Hepatocyte (in vitro differentiated cells): ENCODE results near the gene FN1. TPM values are rescaled to one million over a fixed set of nuclear protein-coding genes. Genes with fewer than 3 reads are reported as not detected.

Source experiments
- DNase-seq: peaks from one replicate; pipeline ENCODE4 v3.0.0-alpha.2; 2016; ENCODE audit warnings: low spot score
- H2AFZ ChIP-seq: fragments of 200-600 bp; sonication (generic); 2 replicates; pipeline ENCODE4 v1.6.0; 2016; ENCODE audit warnings: antibody characterized with exemption, mild to moderate bottlenecking
- H3K27ac ChIP-seq: fragments of 200-600 bp; sonication (generic); 2 replicates; pipeline ENCODE4 v1.5.1; 2016; ENCODE audit warnings: mild to moderate bottlenecking
- H3K27me3 ChIP-seq: fragments of 200-600 bp; sonication (generic); 2 replicates; pipeline ENCODE4 v1.6.1; 2016
- H3K36me3 ChIP-seq: fragments of 200-600 bp; sonication (generic); replicated peaks from 2 replicates; pipeline ENCODE4 v1.5.1; 2016; ENCODE audit warnings: low read depth; ENCODE audit not compliant: insufficient read depth
- H3K4me1 ChIP-seq: fragments of 200-600 bp; sonication (generic); 2 replicates; pipeline ENCODE4 v1.5.1; 2016; ENCODE audit warnings: mild to moderate bottlenecking, moderate library complexity; ENCODE audit not compliant: insufficient read depth
- H3K4me2 ChIP-seq: fragments of 200-600 bp; sonication (generic); 2 replicates; pipeline ENCODE4 v1.6.0; 2016
- H3K4me3 ChIP-seq: fragments of 200-600 bp; sonication (generic); 2 replicates; pipeline ENCODE4 v1.5.1; 2016; ENCODE audit warnings: mild to moderate bottlenecking
- H3K79me2 ChIP-seq: fragments of 200-600 bp; sonication (generic); 2 replicates; pipeline ENCODE4 v1.6.0; 2017; ENCODE audit warnings: mild to moderate bottlenecking
- H3K9me2 ChIP-seq: fragments of 200-600 bp; sonication (generic); replicated peaks from 2 replicates; pipeline ENCODE4 v1.6.0; 2017; ENCODE audit warnings: mild to moderate bottlenecking; ENCODE audit not compliant: insufficient read depth
- H3K9me3 ChIP-seq: fragments of 200-600 bp; sonication (generic); 2 replicates; pipeline ENCODE4 v1.5.1; 2016; ENCODE audit warnings: low read depth, mild to moderate bottlenecking
- H4K20me1 ChIP-seq: fragments of 200-600 bp; sonication (generic); 2 replicates; pipeline ENCODE4 v1.6.0; 2016; ENCODE audit warnings: mild to moderate bottlenecking; ENCODE audit not compliant: insufficient read depth, poor library complexity, severe bottlenecking
- EZH2 ChIP-seq: fragments of 200-600 bp; sonication (generic); IDR thresholded peaks from 2 replicates; pipeline ENCODE4 v1.6.1; 2016; ENCODE audit warnings: antibody characterized with exemption, mild to moderate bottlenecking, borderline replicate concordance
- EZH2phosphoT487 ChIP-seq: fragments of 200-600 bp; sonication (generic); IDR thresholded peaks from one replicate; pipeline ENCODE4 v1.6.1; 2018; ENCODE audit warnings: antibody characterized with exemption, mild to moderate bottlenecking, low read depth, moderate library complexity; ENCODE audit not compliant: unreplicated experiment, severe bottlenecking
- WGBS: methylation state at CpG from one replicate; pipeline ENCODE4 v1.1.6; 2016; ENCODE audit warnings: low lambda C conversion rate; ENCODE audit errors: missing lambda C conversion rate; 5-methylcytosine and 5-hydroxymethylcytosine counted together
- polyA plus RNA-seq: library from polyadenylated mRNA; unstranded; fragments of >200 nt; fragmentation: Nextera tagmentation; extraction: Ambion mirVana; gene quantifications from 2 replicates; pipeline ENCODE4 v1.2.1, GENCODE V29; 2016
- total RNA-seq: library from RNA; depleted of rRNA; stranded (reverse); fragments of >200 nt; gene quantifications from 2 replicates; pipeline ENCODE4 v1.2.3, GENCODE V29; 2014
- TF ChIP-seq, protein P1 (sequence below): fragments of 200-600 bp; sonication (generic); IDR thresholded peaks from 2 replicates; pipeline ENCODE4 v1.5.1; 2016; ENCODE audit warnings: antibody characterized with exemption, mild to moderate bottlenecking; ENCODE audit not compliant: poor library complexity

FN1 gene
- total and polyA plus RNA-seq, 2 experiments from 2014 or later: 1,650 to 3,020 TPM

GRCh38 chr2:215429424-215429823 lies 6.4 kb downstream of the FN1 start:
- Histone ChIP-seq H3K4me1 (peaks cover 24% of the 10 kb centered on the region), H3K27me3 (no peaks in the 10 kb centered on the region), H3K27ac (no peak overlapping the region), H2AFZ (no peak overlapping the region), H3K9me2 (no peaks in the 10 kb centered on the region), H3K9me3 (no peaks in the 10 kb centered on the region), H3K4me2 (no peak overlapping the region), H3K79me2 (peaks cover 34% of the 10 kb centered on the region), H3K36me3 (no peaks in the 10 kb centered on the region), H3K4me3 (no peak overlapping the region), H4K20me1 (no peaks in the 10 kb centered on the region)
- TF ChIP-seq EZH2: no peak
- no peak for TF ChIP-seq EZH2phosphoT487
- TF ChIP-seq, protein P1, sequence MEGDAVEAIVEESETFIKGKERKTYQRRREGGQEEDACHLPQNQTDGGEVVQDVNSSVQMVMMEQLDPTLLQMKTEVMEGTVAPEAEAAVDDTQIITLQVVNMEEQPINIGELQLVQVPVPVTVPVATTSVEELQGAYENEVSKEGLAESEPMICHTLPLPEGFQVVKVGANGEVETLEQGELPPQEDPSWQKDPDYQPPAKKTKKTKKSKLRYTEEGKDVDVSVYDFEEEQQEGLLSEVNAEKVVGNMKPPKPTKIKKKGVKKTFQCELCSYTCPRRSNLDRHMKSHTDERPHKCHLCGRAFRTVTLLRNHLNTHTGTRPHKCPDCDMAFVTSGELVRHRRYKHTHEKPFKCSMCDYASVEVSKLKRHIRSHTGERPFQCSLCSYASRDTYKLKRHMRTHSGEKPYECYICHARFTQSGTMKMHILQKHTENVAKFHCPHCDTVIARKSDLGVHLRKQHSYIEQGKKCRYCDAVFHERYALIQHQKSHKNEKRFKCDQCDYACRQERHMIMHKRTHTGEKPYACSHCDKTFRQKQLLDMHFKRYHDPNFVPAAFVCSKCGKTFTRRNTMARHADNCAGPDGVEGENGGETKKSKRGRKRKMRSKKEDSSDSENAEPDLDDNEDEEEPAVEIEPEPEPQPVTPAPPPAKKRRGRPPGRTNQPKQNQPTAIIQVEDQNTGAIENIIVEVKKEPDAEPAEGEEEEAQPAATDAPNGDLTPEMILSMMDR: no peak
- 100% methylated on average over 1 of the region's 1 CpG for WGBS
- DNase-seq: no peak

GRCh38 chr2:215428060-215428910 lies 7.6 kb downstream of the FN1 start:
- no peak overlapping the region for H3K27ac ChIP-seq
- H3K9me2 ChIP-seq: no peaks in the 10 kb centered on the region
- H4K20me1 ChIP-seq: no peaks in the 10 kb centered on the region
- no peak for DNase-seq
- H3K36me3 ChIP-seq: no peaks in the 10 kb centered on the region
- H2AFZ ChIP-seq: no peak overlapping the region
- WGBS: 93% methylated on average over 19 of the region's 19 CpGs
- TF ChIP-seq, protein P1: no peak
- no peak for TF ChIP-seq EZH2
- no peak for TF ChIP-seq EZH2phosphoT487
- no peak overlapping the region for H3K4me3 ChIP-seq
- peaks cover 27% of the 10 kb centered on the region for H3K79me2 ChIP-seq
- no peak overlapping the region for H3K4me2 ChIP-seq
- H3K27me3 ChIP-seq: no peaks in the 10 kb centered on the region
- peaks cover 22% of the 10 kb centered on the region for H3K4me1 ChIP-seq
- H3K9me3 ChIP-seq: no peaks in the 10 kb centered on the region

DNA sequence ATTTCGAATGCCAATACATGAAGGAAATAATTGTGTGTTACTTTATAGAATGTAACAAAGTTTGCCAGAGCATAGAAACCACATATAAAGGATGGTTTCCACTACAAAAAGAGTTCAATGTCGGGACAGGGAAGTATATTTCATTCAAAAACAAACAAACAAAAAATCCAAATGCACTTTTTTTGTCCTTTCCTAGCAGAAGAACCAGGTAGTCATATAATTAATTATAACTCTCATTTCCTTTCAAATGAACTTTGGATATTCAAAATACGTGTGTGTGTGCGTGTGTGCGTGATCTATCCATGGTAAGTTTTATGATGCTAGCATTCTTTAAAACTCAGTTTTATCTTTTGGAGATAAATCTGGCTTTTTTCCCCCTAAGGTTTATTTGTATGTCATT lies 8.3 kb downstream of the FN1 start:
- no peak overlapping the region for H3K27ac ChIP-seq

DNA sequence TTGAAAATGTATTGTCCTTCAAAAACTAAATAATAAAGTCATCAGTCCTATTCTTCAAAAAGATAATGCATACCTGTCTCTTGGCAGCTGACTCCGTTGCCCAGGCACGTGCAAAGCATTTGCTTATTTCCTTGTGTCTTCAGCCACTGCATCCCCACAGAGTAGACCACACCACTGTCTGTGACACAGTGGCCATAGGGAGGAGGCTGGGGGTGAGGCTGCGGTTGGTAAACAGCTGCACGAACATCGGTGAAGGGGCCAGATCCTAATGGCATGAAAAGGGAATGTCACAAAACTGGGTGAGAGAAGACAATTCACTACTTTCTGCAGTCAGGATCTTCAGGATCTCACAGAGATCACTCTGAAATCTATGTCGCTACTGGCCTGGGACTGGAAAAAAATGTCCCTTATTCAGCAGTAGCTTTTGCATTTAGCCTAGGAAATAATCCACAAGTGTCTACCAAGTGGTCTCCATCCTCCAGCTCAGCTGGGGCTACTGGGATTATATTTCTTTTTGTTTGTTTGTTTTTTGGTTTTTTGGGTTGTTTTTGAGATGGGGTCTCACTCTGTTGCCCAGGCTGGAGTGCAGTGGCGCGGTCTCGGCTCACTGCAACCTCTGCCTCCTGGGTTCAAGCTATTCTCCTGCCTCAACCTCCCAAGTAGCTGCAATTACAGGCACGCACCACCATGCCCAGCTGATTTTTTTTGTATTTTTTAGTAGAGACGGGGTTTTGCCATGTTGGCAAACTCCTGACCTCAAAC lies 10.7 kb downstream of the FN1 start:
- Histone ChIP-seq H4K20me1 (no peaks in the 10 kb centered on the region), H3K27ac (no peak overlapping the region), H3K36me3 (no peaks in the 10 kb centered on the region), H3K4me2 (no peak overlapping the region), H3K79me2 (peaks cover 11% of the 10 kb centered on the region), H3K27me3 (no peaks in the 10 kb centered on the region), H3K9me2 (no peaks in the 10 kb centered on the region), H3K4me1 (peaks cover 21% of the 10 kb centered on the region), H2AFZ (no peak overlapping the region), H3K9me3 (no peaks in the 10 kb centered on the region), H3K4me3 (no peak overlapping the region)
- no peak for TF ChIP-seq EZH2phosphoT487
- TF ChIP-seq, protein P1: no peak
- TF ChIP-seq EZH2: no peak
- 81% methylated on average over 11 of the region's 11 CpGs for WGBS
- DNase-seq: no peak

More for the DNA sequence above, 8.3 kb downstream of the FN1 start:
- no peaks in the 10 kb centered on the region for H3K9me2 ChIP-seq
- no peak overlapping the region for H2AFZ ChIP-seq
- peaks cover 16% of the 10 kb centered on the region for H3K4me1 ChIP-seq
- no peaks in the 10 kb centered on the region for H4K20me1 ChIP-seq
- no peaks in the 10 kb centered on the region for H3K9me3 ChIP-seq
- no peak for DNase-seq
- H3K4me2 ChIP-seq: no peak overlapping the region
- TF ChIP-seq EZH2: no peak
- H3K36me3 ChIP-seq: no peaks in the 10 kb centered on the region
- WGBS: 96% methylated on average over 5 of the region's 5 CpGs
- H3K4me3 ChIP-seq: no peak overlapping the region
- no peaks in the 10 kb centered on the region for H3K27me3 ChIP-seq
- H3K79me2 ChIP-seq: peaks cover 20% of the 10 kb centered on the region
